T47D (cell line): ENCODE data around the gene DENND6B.

Experiments
- DNase-seq, 2 experiments: peaks; one replicate each; pipeline versions ENCODE4 v3.0.0 to v3.0.0-alpha.2; 2011 to 2012; ENCODE audit warnings: low read depth in 1 of 2, low spot score in 1 of 2
- JUND ChIP-seq: IDR thresholded peaks from 2 replicates; pipeline ENCODE4 v1.6.1; 2012; ENCODE audit warnings: low read depth
- in situ Hi-C: cut with HindIII; loops from 2 replicates; pipeline ENCODE4 v1.10.0; 2016; ENCODE audit warnings: low sequenced_read_pairs, low pct_unique_long_range_greater_than_20kb

The DENND6B gene

GRCh38 chr22:50317178-50317577 is 9.6 kb downstream of the DENND6B start:
- no peak for DNase-seq
- TF ChIP-seq JUND: no peak
- in situ Hi-C loops: no loop called here

DNA sequence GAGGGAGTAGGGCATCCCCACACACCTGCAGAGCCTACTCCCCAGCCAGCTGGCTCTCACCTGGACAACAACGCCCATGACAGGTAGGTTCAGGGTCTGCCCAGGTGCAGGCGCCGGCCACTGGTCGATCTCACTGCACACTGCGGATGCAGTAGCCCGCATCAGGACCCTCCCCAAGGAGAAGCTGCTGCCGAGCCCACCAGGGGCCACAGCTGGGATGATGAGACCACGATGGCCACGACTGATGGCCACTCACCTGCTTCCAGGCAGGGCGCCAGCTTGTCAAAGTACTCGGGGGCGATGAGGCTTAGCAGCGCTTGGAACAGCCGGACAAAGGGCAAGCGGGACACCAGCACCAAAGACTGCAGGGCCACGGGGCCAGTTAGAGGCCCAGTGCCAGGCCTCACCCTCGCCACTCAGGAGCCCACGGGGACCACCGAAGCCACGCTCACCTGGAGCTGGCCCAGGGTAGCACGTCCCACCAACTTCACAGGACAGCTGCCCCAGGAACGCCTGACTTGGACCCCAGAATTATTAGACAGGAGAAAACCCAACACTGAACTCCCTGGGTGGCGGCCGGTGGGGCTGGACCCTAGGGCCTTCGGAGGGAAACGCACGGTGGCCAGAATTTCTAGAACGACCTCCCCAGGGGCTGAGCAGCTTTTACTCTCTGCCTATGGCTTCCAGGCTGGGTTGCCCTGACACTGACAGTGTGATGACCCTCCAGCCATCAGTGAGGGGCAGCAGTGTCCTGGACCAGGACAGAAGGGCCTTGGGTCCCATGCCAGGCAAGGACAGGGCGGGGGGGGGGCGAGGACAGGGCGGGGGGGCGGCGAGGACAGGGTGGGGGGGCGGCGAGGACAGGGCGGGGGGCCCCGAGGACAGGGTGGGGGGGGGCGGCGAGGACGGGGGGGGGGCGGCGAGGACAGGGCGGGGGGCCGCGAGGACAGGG is 10.4 kb downstream of the DENND6B start:
- no peak for DNase-seq
- in situ Hi-C loops: no loop called here
- TF ChIP-seq JUND: no peak

- no peak for TF ChIP-seq JUND
- in situ Hi-C loops: no loop called here
- DNase-seq: no peak
Observed at GRCh38 chr22:50315289-50316113, 11.3 kb downstream of the DENND6B start.

DNA sequence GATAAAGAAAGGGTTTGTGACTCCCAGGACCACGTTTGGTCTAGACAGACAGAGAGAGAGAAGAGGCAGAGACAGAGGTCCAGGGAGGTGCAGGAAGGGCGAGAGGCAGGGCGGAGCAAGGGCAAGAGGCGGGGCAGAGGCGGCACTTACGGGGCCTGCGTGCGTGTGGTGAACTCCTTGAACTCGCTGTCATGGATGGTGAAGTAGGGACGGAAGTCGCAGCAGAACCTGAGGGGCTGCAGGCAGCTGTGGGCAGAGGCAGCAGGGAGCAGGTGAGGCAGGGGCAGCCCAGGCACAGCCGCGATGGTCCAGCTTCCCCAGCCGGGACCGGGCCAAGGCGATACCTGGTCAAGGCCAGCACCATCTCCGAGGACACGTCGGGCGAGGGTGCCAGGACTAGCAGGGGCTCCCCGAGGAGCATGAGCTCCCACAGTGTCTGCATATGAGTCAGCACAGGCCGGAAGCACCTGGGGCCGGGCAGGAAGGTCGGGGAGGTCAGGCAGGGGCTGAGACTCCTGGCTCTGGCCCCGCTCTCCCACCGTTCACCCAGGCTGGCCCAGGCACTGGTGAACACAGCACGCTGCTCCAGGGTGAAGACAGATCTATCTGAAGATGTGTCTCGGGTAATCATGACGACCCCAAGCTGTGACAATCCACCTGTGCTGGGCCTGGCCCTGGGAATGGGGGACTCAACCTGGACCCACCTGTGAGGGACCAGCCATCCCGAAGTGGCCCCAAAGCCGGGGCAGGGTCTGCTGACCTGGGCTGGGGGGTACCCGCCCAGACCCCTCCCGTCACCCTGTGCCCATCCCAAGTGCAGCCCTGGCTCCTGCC is 12.1 kb downstream of the DENND6B start:
- in situ Hi-C loops: no loop called here
- no peak for TF ChIP-seq JUND
- DNase-seq: no peak

- in situ Hi-C loops: no loop called here
- DNase-seq: no peak
- TF ChIP-seq JUND: no peak
Observed at GRCh38 chr22:50314081-50314454, 12.7 kb downstream of the DENND6B start.

GRCh38 chr22:50313600-50313999 is 13.2 kb downstream of the DENND6B start:
- in situ Hi-C loops: no loop called here

DNA sequence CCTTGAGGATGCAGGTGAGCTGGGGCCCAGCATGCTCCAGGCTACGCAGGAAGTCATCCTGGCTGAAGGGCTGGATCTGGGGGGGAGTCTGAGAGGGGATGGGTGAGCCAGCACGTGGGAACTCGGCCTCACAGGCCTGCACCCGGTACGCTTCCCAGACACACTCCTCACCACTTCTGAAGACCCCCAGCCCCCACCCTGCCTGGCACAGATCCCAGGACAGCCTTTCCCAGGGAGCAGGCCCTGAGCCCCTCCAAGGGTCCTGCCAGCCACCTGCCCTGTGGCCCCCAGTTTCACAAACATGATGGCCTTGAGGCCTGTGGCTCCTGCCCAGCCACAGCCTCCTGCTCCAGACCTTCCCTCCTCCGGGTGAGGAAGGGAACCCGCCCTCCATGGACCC is 13.8 kb downstream of the DENND6B start:
- no peak for TF ChIP-seq JUND
- DNase-seq: no peak
- in situ Hi-C loops: no loop called here

More at GRCh38 chr22:50313600-50313999, 13.2 kb downstream of the DENND6B start:
- DNase-seq: no peak
- no peak for TF ChIP-seq JUND

DNA sequence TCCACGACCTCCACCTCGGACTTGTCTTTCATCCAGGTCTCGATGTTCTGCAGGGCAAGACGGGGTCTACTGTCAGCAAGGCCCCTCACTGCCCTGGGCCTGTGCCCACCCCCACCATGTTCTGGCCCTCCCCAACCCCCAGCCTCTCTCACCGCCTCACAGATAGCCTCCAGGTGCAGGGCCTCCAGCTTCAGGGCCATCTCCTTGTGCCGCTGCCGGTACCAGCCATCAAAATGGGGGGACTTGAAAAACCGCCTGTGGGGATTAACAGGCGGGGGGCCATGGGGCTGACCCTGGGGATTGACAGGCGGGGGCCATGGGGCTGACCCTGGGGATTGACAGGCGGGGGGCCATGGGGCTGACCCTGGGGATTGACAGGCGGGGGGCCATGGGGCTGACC is 14.4 kb downstream of the DENND6B start:
- no peak for TF ChIP-seq JUND
- in situ Hi-C loops: no loop called here
- DNase-seq: no peak

GRCh38 chr22:50311606-50312351 is 15.0 kb downstream of the DENND6B start:
- no peak for TF ChIP-seq JUND
- in situ Hi-C loops: no loop called here
- no peak for DNase-seq

DNA sequence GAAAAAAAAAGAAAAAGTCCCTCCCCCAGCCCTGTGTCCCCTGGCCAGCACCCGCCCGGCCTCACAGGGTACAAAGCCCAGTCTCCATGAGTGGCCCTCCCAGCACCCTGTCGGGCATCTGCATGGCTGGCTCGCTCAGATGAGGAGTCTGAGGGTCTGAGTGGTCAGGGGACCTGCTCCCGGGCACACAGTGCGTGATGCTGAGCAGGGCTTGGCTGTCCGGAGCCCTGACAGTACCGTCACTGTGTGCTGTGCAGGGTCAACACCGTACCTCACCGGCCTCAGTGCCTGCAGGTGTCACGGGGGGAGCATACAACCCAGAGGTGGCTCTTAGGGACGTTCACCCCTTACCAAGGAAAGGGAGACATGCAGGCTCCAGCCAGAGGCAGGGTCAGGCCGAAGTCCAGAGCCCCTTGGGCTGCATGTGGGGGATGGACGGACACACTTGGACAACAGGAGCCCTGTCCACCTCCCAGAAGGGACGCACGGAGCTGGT is 15.8 kb downstream of the DENND6B start:
- in situ Hi-C loops: no loop called here
- no peak for DNase-seq
- no peak for TF ChIP-seq JUND

DNA sequence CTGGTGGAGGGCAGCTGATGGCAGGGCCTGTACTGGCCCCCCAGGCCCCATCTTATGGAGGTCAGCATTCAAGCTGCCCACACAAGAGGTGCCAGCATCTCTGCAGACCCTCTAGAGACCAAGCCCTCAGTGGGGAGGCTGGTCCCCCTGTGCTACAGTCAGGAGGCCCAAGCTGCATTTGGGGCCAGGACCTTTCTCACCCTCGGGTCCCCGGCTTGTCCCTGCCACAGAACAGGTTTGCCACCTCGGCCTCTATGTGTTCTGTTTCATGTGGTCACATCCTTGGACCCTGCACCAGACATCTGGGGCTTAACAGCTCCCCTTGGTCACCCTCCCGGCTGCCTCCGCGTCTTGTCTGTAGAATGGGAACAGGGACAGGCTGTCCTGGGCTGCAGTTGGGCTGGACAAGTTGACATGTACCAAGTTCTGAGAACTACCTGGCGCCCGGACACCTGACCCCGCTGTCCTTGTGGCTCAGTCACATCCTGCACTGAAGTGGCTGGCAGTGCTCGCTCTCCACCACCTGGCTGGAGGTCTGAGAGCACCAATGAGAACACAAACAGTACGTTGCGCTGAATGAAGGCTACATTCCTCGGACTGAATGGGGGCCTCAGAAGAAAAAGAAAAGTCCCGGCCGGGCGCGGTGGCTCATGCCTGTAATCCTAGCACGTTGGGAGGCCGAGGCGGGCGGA is 16.6 kb downstream of the DENND6B start:
- no peak for DNase-seq
- no peak for TF ChIP-seq JUND
- in situ Hi-C loops: no loop called here
